Neuronal stem cell (in vitro differentiated cells): ENCODE measurements around the gene RAB35.

Experiments
- DNase-seq: peaks from one replicate; pipeline ENCODE4 v3.0.0-alpha.2; 2013; ENCODE audit warnings: low spot score
- H2AFZ ChIP-seq: one replicate; pipeline ENCODE4 v1.6.1; 2013; ENCODE audit warnings: mild to moderate bottlenecking, low read length, inconsistent platforms
- H2AK5ac ChIP-seq: 2 replicates; pipeline ENCODE4 v1.6.1; 2013; ENCODE audit warnings: low read depth, mild to moderate bottlenecking, inconsistent platforms, low read length, moderate library complexity, mixed read lengths
- H2BK120ac ChIP-seq: 2 replicates; pipeline ENCODE4 v1.6.1; 2013; ENCODE audit warnings: low read depth, mild to moderate bottlenecking, inconsistent platforms, low read length, moderate library complexity, mixed read lengths
- H2BK12ac ChIP-seq: one replicate; pipeline ENCODE4 v1.6.1; 2013; ENCODE audit warnings: low read length, inconsistent platforms
- H2BK15ac ChIP-seq: 2 replicates; pipeline ENCODE4 v1.6.1; 2013; ENCODE audit warnings: mild to moderate bottlenecking, low read length, inconsistent platforms, mixed read lengths
- H2BK5ac ChIP-seq: one replicate; pipeline ENCODE4 v1.6.1; 2013; ENCODE audit warnings: inconsistent platforms, mild to moderate bottlenecking, low read length, moderate library complexity
- H3K14ac ChIP-seq: one replicate; pipeline ENCODE4 v1.6.1; 2013; ENCODE audit warnings: low read length, inconsistent platforms
- H3K18ac ChIP-seq: 2 replicates; pipeline ENCODE4 v1.6.1; 2013; ENCODE audit warnings: low read length, inconsistent platforms
- H3K23ac ChIP-seq: 2 replicates; pipeline ENCODE4 v1.6.1; 2013; ENCODE audit warnings: low read depth, mild to moderate bottlenecking, mixed read lengths, low read length, inconsistent platforms; ENCODE audit not compliant: poor library complexity
- H3K27ac ChIP-seq: replicated peaks from 3 replicates; pipeline ENCODE4 v1.5.1; 2013; ENCODE audit warnings: low read length, inconsistent platforms
- H3K27me3 ChIP-seq, 3 experiments: 2 replicates each; pipeline ENCODE4 v1.6.1; 2013; ENCODE audit warnings: low read length in 3 of 3, mild to moderate bottlenecking in 2 of 3, inconsistent platforms in 1 of 3, low read depth in 1 of 3, mixed read lengths in 1 of 3, moderate library complexity in 1 of 3; ENCODE audit not compliant: control insufficient read depth in 3 of 3, insufficient read depth in 3 of 3
- H3K36me3 ChIP-seq, 2 donors: replicated peaks in 1 of 2; 2 replicates each; pipeline ENCODE4 v1.6.1; 2013; ENCODE audit warnings: low read length in 2 of 2; ENCODE audit not compliant: control insufficient read depth in 2 of 2, insufficient read depth in 2 of 2
- H3K4ac ChIP-seq: 2 replicates; pipeline ENCODE4 v1.6.1; 2013; ENCODE audit warnings: inconsistent platforms, mild to moderate bottlenecking, low read length, moderate library complexity
- H3K4me1 ChIP-seq, 2 donors: 1 replicate in 1 of 2; 2 replicates in 1 of 2; pipeline ENCODE4 v1.6.1; 2013; ENCODE audit warnings: low read length in 2 of 2, low read depth in 1 of 2; ENCODE audit not compliant: control insufficient read depth in 2 of 2, insufficient read depth in 1 of 2
- H3K4me2 ChIP-seq: one replicate; pipeline ENCODE4 v1.6.1; 2013; ENCODE audit warnings: mild to moderate bottlenecking, low read length, inconsistent platforms; ENCODE audit not compliant: insufficient read depth, poor library complexity, severe bottlenecking
- H3K4me3 ChIP-seq, 2 donors: 2 replicates each; pipeline ENCODE4 v1.5.1; 2013; ENCODE audit warnings: low read length in 2 of 2, mild to moderate bottlenecking in 2 of 2, inconsistent platforms in 1 of 2, moderate library complexity in 1 of 2
- H3K79me1 ChIP-seq: one replicate; pipeline ENCODE4 v1.6.1; 2013; ENCODE audit warnings: low read depth, mild to moderate bottlenecking, inconsistent platforms, low read length, moderate library complexity
- H3K9ac ChIP-seq: one replicate; pipeline ENCODE4 v1.6.1; 2013; ENCODE audit warnings: mild to moderate bottlenecking, low read depth, low read length, inconsistent platforms; ENCODE audit not compliant: poor library complexity
- H3K9me3 ChIP-seq, 2 donors: replicated peaks in 1 of 2; 2 replicates each; pipeline versions ENCODE3 to v1.6.1; 2013; ENCODE audit warnings: low read length in 2 of 2, mild to moderate bottlenecking in 2 of 2, inconsistent platforms in 1 of 2, low read depth in 1 of 2, mixed read lengths in 1 of 2, moderate library complexity in 1 of 2; ENCODE audit not compliant: control insufficient read depth in 2 of 2, insufficient read depth in 1 of 2
- H4K8ac ChIP-seq: one replicate; pipeline ENCODE4 v1.6.1; 2013; ENCODE audit warnings: low read depth, mild to moderate bottlenecking, inconsistent platforms, low read length, moderate library complexity
- H4K91ac ChIP-seq: one replicate; pipeline ENCODE4 v1.6.1; 2013; ENCODE audit warnings: low read length, low read depth, mild to moderate bottlenecking, inconsistent platforms; ENCODE audit not compliant: poor library complexity
- WGBS, 2 donors: extraction: QIAGEN DNeasy Blood & Tissue Kit; methylation state at CpG; one replicate each; pipeline ENCODE4 v1.1.7; 2013; ENCODE audit warnings: missing lambda C conversion rate in 2 of 2, mixed read lengths in 1 of 2; ENCODE audit not compliant: insufficient read length in 2 of 2, insufficient replicate concordance in 1 of 2; ENCODE audit errors: extremely low coverage in 2 of 2; 5-methylcytosine and 5-hydroxymethylcytosine counted together

Gene RAB35

DNA sequence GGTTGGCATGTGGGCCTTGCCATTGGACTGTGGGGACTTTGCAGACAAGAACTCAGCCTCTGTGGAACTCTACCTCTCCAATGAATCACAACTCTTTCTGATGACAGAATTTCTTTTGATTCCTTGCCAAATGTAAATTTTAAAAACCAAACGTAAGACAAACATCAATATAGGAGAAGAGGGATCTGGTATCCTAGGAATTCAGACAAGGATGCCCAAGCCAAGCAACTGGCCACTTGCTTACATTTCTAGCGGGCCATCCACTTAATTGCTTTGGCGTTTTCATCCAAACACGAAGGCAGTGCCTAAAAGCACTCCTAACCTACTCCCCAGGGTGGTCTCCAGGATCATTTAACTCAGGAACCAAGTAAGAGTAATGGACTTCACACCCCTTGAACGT lies 23.4 kb upstream of the RAB35 start:
- Histone ChIP-seq H2BK15ac (no peak overlapping the region), H4K8ac (no peak overlapping the region), H3K4ac (no peak overlapping the region), H2AFZ (no peak overlapping the region), H3K18ac (no peak overlapping the region), H3K79me1 (peaks cover 6% of the 10 kb centered on the region), H3K4me1 (no peaks in the 10 kb centered on the region), H3K23ac (no peak overlapping the region), H3K4me2 (no peak overlapping the region), H3K9me3 (no peaks in the 10 kb centered on the region), H4K91ac (no peak overlapping the region), H2BK12ac (no peak overlapping the region), H3K14ac (no peak overlapping the region), H2BK120ac (no peak overlapping the region), H3K36me3 (peaks cover 70 to 96% of the 10 kb centered on the region in 2 donors), H3K4me3 (no peak overlapping the region), H3K27me3 (no peaks in the 10 kb centered on the region), H2AK5ac (no peak overlapping the region), H2BK5ac (no peak overlapping the region), H3K9ac (no peak overlapping the region), H3K27ac (no peak overlapping the region)
- WGBS, 2 donors: no CpG with 5 or more reads among the region's 5 CpGs
- DNase-seq: no peak

DNA sequence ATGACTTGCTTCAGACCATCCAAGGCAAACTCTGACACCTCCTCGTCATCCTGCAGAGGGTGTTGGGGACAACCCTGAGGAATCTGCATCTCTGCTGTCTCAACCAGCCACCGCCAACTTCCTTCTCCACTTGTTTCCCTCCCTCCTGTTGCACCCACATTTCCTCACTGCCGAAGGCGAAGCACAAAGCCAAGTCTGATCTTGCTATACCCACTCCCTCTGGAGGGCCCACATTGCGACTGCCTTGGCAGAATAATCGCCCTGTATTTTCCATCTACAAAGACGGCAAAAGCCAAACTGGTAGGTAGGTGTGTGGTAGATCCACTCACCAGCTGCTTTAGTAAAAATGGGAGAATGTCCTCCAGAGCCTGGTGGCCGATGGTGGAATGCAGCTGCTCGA lies 21.8 kb upstream of the RAB35 start:
- Histone ChIP-seq H3K27ac (no peak overlapping the region), H4K91ac (no peak overlapping the region), H3K4ac (no peak overlapping the region), H2BK12ac (no peak overlapping the region), H2AK5ac (no peak overlapping the region), H3K14ac (no peak overlapping the region), H3K4me3 (no peak overlapping the region), H3K36me3 (peaks cover 71 to 96% of the 10 kb centered on the region in 2 donors), H3K79me1 (peaks cover 6% of the 10 kb centered on the region), H3K18ac (no peak overlapping the region), H3K9ac (no peak overlapping the region), H3K27me3 (no peaks in the 10 kb centered on the region), H3K4me2 (no peak overlapping the region), H3K9me3 (no peaks in the 10 kb centered on the region), H3K4me1 (no peaks in the 10 kb centered on the region), H2BK5ac (no peak overlapping the region), H2BK15ac (no peak overlapping the region), H2BK120ac (no peak overlapping the region), H4K8ac (no peak overlapping the region), H2AFZ (no peak overlapping the region), H3K23ac (no peak overlapping the region)
- no peak for DNase-seq
- no CpG with 5 or more reads among the region's 9 CpGs for WGBS, 2 donors

DNA sequence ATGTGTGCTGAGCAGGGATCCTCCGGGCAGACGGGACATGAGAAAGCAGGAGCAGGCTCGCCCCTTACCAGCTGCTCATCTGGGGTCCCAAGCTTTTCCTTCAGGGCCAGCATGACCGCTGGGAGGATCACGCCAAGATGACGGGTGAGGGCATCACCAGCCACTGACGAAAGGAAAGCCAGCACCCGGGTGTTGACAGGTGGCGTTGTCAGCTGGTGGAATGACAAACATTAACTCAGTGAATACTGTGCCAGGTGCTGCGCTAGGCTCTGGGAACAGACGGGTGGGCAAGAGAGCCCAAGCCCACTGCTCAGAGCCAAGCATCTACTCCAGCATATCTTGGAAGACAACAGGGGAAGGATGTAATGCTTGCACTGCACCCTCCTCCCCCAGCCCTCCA lies 21.3 kb upstream of the RAB35 start:
- no peak overlapping the region for H3K27ac ChIP-seq
- no CpG with 5 or more reads among the region's 11 CpGs for WGBS, 2 donors
- H3K4ac ChIP-seq: no peak overlapping the region
- no peak overlapping the region for H2AK5ac ChIP-seq
- H3K27me3 ChIP-seq: no peaks in the 10 kb centered on the region
- no peak overlapping the region for H3K14ac ChIP-seq
- H3K18ac ChIP-seq: no peak overlapping the region
- H2BK15ac ChIP-seq: no peak overlapping the region
- no peak overlapping the region for H2BK120ac ChIP-seq
- H4K8ac ChIP-seq: no peak overlapping the region
- H2BK5ac ChIP-seq: no peak overlapping the region
- no peak overlapping the region for H2AFZ ChIP-seq
- H3K23ac ChIP-seq: no peak overlapping the region
- DNase-seq: no peak
- peaks cover 6% of the 10 kb centered on the region for H3K79me1 ChIP-seq
- H3K4me2 ChIP-seq: no peak overlapping the region
- H3K4me3 ChIP-seq: no peak overlapping the region
- no peaks in the 10 kb centered on the region for H3K4me1 ChIP-seq
- H2BK12ac ChIP-seq: no peak overlapping the region
- no peak overlapping the region for H3K9ac ChIP-seq
- peaks cover 76 to 96% of the 10 kb centered on the region in 2 donors for H3K36me3 ChIP-seq
- no peaks in the 10 kb centered on the region for H3K9me3 ChIP-seq
- H4K91ac ChIP-seq: no peak overlapping the region

DNA sequence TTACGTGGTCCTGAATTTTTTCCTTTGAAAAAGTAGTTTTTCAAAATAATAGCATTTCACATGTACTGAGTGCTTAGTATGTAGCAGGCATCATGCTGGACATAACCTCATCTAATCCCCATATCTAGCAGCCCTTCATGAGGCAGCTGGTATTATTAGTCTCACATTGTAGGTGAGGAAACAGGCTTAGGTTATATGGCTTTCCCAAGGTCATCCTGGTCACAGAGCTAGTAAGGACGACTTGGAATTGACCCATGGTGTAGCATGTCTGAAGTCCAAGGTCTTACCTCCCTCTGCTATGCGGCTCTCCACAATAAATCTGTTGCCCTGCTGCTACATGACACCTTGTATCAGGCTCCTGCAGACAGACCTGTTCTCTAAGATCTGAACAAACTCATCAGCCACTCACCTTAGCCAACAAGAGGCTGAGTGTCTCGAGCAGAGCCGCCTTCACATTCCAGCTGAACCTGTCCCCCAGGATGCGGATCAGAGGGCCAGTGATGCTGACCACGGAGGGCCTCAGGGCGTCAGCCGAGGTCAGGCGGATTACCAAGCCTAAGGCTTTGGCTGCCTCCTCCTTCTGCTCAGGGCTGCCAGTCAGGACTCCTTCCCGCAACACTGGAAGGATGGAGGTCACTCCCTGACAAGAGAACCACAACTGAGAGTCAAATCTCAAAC lies 19.7 kb upstream of the RAB35 start:
- no peak overlapping the region for H3K23ac ChIP-seq
- no peak overlapping the region for H3K27ac ChIP-seq
- H3K4me1 ChIP-seq: no peaks in the 10 kb centered on the region
- no peak overlapping the region for H2BK120ac ChIP-seq
- no peak overlapping the region for H3K9ac ChIP-seq
- H3K4ac ChIP-seq: no peak overlapping the region
- H3K14ac ChIP-seq: no peak overlapping the region
- H2AFZ ChIP-seq: no peak overlapping the region
- H3K4me3 ChIP-seq: peak overlapping the region in 1 of 2 donors; percentile 12
- H3K4me2 ChIP-seq: no peak overlapping the region
- no peak overlapping the region for H4K91ac ChIP-seq
- no peak for DNase-seq
- no peak overlapping the region for H2BK12ac ChIP-seq
- H3K27me3 ChIP-seq: no peaks in the 10 kb centered on the region
- no peak overlapping the region for H2AK5ac ChIP-seq
- no peaks in the 10 kb centered on the region for H3K9me3 ChIP-seq
- H3K18ac ChIP-seq: no peak overlapping the region
- no CpG with 5 or more reads among the region's 11 CpGs for WGBS, 2 donors
- H2BK5ac ChIP-seq: no peak overlapping the region
- H3K36me3 ChIP-seq: peaks cover 76 to 96% of the 10 kb centered on the region in 2 donors
- H3K79me1 ChIP-seq: peaks cover 6% of the 10 kb centered on the region
- no peak overlapping the region for H2BK15ac ChIP-seq
- no peak overlapping the region for H4K8ac ChIP-seq
